GM10266 (cell line): Measurements from ENCODE around the gene ZNF691.

Experiments
- DNase-seq: peaks from one replicate; pipeline ENCODE4 v3.0.0; 2012; ENCODE audit errors: extremely low spot score
- CTCF ChIP-seq: IDR thresholded peaks from 2 replicates; pipeline ENCODE4 v1.5.1; 2012; ENCODE audit warnings: mild to moderate bottlenecking, low read depth; ENCODE audit not compliant: control insufficient read depth, insufficient read depth; ENCODE audit errors: missing control alignments

Gene ZNF691

GRCh38 chr1:42822800-42823392 is 23.5 kb upstream of the ZNF691 start:
- no peak for TF ChIP-seq CTCF
- no peak for DNase-seq

- TF ChIP-seq CTCF: no peak
- DNase-seq: no peak
Measured at GRCh38 chr1:42824481-42825035, 21.9 kb upstream of the ZNF691 start.

DNA sequence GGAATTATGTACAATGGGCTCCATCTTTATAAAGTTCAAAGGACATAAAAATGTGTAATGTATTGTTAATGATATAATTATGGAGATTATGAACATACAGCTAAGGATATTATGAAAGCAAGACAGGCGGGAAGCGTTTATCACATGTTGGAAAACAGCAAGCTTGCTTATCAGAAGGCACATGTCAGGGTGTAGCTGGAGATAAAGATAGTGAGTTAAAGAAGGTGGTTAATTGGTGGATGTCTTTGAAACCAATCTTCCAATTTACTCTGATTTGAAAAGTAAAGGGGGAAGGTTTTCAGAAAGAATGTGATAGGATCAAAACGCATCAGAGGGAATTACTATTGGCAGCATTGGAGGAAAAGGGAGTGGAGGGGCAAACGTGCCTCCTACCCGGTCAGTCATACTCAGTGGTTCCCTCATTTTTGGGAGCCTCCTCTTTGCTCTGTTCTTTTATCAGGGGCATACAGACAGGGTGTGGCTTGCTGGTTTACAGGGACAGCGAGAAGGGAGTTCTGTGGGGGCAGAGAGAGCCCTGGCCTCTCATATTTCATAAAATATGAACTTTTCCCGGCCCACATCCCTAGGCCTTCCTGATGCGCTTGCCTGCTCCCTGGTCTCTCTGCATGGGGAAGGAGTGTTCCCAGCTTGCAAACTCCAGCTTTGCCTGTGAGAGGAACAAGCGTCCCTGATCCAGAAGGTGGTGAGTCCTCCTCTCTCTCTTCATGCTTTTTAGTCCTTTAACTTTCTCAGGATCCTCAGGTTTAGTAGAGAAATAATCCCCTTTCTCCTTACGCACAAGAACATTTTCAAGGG is 21.2 kb upstream of the ZNF691 start:
- TF ChIP-seq CTCF: no peak
- no peak for DNase-seq

DNA sequence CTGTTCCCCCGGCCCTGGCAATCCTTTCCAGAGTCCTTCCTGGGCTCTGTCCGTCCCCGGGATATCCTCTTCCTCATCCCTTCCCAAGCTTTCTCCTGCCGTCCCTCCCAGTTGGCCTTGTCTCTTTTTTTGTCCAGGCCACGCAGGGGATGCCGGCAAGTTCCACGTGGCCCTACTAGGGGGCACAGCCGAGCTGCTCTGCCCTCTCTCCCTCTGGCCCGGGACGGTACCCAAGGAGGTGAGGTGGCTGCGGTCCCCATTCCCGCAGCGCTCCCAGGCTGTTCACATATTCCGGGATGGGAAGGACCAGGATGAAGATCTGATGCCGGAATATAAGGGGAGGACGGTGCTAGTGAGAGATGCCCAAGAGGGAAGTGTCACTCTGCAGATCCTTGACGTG is 15.8 kb upstream of the ZNF691 start:
- no peak for TF ChIP-seq CTCF
- no peak for DNase-seq

- TF ChIP-seq CTCF: no peak
- no peak for DNase-seq
Measured at GRCh38 chr1:42831273-42831672, 15.1 kb upstream of the ZNF691 start.

DNA sequence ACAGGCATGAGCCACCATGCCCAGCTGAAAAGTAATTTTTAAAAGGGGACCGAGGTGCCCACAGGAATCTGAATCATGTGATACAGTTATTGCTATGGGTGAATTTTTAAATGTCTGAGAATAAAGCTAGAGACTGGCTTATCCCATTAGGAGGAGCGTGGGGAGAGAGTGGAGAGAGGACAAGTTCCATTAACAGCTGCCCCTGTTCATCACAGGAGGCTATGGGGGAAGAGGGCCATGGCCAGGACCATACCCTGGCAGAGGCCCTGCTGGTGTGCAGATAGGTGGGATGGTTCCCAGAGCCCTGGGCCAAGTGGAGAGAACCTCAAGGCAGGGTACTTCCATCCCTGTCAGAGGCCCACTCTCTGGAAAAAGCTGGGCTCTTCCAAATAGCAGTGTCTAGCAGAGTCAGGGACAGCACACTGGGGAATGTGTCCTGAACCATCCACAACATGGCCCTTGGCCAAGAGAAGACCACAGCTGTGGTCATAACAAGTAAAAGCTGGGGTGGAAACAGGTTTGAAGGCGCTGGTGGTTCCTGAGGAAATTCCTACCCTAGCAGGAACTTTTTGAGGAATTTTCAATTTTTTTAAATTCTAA is 13.7 kb upstream of the ZNF691 start:
- no peak for TF ChIP-seq CTCF
- DNase-seq: no peak
